NCI-H2196 treated with DMSO at 0.1 percent for 48 hours (cell line): ENCODE results near the gene F12.

Experiments used
- DNase-seq: peaks from one replicate; lab custom pipeline; 2025; ENCODE audit not compliant: unreplicated experiment; lab: John Stamatoyannopoulos, UW

F12 gene

DNA sequence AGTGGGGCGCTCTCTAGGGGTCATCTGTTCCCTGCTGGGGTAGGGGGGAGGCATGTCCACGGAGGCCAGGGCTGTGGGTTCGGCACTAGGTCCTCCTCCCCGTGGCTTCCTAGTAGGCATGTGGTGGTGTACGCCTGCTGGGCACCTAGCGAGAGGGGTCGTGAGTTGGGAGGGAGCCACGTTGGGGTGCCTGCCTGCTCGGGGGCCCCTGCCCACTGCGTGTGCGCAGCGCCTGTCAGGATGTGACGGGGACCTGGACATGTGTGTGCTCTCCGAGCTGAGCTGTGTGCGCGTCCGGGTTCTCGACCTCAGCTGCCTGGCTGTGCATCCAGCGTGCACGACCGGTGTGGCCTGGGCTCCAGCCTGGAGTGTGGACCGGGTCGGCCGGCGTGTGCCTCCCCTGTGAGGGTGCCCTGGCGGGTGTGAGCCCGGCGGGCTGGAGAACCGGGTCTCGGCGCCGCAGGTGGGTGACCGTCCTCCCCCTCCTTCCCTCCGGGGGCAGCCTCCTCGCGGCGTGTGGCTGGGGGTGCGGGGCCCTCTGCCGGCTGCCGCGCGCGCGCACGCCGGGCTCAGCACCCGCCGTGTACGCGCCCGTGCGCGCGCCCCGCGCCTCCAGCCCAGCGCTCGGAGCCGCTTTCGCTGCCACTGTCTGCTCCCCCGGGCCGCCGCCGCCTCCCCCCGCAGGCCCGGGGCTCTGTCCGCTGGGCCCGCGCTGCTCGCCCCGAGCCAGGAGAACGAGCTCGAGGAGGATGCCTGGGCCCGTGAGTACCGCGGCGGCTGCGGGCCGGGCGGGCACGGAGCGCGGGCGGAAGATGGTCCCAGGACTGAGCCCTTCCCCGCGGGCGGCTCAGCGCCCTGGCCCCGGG lies 37.1 kb upstream of the F12 start, which contains the start of gene PRR7:
PRR7 (plus strand) TSS at position 615 of the 866 bp plus-strand sequence. CDS start 8,254 bp downstream, outside the sequence.
- DNase-seq = peak; percentile 58

DNA sequence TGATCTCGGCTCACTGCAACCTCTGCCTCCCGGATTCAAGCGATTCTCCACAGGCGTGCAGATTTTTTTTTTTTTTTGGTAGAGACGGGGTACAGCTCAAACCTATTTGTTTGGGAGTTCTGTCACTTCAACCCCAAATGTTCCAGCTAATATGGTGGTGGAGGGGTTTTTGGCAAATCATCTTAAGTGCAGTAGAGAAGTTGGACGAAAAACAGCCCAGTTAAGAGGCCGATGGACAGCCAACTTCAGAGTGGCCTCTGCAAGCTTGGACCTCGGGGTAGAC lies 36.5 kb upstream of the F12 start:
- no peak for DNase-seq

DNA sequence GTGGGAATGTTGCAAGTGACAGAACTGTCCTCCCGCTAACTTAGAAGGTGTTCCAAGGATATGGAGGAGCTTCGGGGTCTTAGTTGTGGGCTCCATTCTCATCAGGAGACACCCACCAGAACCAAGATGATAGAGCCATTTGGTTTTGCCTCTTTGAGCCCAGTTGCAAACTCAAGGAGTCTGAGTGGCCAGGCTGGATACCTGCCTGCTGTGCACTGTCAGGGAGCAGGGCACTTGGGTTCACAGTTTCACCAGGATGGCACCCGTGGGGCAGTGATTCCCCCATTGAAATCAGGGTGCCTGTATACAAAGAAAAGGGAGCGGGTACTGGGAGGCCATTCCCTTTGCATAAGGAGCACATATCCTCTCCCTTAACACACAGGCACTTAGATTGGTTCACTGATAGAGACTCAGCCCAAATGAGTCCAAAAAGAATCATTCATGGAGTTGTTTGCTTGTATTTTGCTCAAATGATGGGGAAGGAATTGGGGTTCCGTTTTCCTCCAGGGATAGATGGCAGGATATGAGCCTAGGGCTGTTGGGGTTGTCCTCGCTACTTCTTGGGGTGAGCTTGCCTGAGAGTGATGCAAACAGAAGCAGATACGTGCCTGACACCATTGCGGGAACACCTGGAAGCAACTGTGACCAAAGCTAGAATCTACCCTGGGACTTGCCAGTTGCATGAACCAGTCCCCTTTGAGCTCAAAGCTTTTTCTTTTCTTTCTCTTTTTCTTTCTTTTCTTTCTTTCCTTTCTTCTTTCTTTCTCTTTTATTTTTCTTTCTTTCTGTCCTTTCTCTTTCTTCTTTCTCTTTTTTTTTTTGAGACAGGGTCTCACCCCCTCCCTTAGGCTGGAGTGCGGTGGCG lies 35.9 kb upstream of the F12 start:
- no peak for DNase-seq

DNA sequence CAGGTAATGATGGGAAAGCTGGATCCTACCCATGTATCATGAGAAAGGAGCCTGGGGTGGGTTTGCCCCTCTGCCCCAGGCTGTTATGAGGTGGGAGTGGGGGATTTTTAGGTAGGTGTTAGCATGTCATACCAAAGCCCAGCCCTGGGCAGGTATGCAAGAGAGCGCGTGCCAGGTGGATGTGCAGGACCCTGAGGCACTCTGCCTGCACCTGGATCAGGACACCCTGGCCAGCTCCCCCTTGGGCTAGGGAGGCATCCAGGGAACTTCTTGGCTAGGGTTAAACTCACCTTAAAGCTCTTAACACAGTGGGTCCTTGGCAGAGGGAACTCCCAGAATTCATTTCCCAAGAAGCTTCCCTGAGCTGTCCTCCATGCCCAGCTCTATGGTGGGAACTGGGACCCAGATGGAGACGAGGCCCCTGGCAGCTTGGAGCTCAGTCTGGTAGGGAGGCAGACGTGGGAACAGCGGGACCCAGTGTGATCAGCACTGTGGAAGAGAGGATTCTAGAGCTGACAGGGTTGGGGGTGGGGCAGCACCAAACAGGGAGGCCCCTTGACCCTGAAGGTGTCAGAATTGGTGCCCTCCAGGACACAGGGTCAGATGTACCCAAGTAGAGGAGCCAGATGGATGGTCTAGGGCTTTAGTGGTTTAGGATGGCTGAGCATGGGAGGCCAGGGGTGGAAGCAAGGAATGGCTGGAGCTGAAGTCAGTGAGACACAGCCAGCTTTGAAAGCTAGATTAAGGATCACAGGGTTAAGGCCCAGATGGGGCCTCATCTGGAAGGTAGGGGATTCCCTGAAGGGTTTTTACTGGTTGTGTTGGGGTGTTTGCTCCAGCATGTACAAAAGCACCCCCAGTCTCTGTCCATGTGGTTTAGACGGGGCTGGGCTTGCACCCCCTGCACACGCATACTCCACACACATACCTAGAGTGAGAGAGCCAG lies 35.0 kb upstream of the F12 start:
- no peak for DNase-seq

DNA sequence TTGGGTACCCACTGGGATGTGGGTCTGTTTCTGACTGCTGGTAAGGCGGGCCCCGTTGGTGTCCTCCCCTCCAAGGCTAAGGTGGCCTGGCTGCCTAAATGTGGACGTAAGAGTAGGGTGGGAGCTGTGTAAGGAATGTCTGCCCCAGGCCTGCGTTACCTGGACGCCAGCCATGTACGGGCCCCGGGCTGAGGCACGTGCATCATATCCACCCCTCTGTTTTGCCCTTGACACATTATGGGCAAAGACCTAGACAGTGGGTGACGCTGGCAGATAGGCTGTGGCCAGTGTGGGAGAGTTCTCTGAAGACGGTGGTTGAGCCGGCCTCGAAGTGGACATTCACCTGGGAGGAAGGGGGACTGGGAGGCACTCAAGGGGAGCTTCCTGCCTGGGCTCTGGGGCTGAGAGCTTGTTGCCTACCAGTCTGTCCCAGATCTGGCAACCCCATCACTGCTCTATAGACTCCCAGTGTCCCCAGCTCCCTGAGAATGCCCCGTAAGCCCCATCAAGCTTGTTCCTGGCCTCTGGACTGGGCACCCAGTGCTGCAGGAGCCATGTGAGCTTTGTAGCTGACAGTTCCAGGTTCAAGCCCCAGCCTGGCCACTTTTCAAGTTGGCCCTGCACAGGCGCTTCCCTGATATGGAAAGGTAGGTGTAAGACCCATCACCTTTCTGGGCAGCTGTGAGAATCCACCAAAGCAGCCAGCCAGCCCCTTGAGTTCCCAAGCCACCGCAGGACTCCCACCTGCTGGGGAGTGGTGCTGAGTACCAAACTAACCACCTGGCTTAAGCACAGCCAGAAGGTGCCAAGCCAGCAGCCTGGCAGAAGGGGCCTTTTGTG lies 34.0 kb upstream of the F12 start:
- no peak for DNase-seq

DNA sequence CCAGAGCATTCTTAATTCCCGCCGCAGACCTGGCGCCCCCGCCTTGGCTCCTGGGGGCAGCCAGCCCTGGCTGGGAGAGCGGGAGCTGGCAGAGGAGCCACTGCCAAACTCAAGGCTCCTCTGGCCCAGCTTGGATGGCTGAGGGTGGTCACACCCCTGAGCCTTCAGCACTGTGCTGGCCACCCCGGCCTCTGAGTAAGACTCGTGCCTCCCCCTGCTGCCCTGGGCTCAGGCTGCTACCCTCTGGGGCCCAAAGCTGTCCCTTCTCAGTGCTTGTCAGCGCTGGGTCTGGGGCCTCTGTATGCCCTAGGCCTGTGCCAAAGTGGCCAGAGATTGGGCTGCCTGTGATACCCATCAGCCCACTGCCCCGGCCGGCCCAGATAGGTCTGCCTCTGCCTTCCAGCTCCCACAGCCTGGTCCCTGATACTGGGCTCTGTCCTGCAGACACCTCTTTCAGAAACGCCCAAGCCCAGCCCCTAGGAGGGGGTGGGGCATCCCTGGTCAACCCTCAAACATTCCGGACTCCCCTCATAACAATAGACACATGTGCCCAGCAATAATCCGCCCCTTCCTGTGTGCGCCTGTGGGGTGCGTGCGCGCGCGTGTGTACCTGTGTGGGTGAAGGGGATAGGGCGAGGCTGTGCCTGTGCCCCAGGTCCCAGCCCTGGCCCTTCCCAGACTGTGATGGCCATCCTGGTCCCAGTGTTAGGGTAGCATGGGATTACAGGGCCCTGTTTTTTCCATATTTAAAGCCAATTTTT lies 32.9 kb upstream of the F12 start:
- DNase-seq = no peak

DNA sequence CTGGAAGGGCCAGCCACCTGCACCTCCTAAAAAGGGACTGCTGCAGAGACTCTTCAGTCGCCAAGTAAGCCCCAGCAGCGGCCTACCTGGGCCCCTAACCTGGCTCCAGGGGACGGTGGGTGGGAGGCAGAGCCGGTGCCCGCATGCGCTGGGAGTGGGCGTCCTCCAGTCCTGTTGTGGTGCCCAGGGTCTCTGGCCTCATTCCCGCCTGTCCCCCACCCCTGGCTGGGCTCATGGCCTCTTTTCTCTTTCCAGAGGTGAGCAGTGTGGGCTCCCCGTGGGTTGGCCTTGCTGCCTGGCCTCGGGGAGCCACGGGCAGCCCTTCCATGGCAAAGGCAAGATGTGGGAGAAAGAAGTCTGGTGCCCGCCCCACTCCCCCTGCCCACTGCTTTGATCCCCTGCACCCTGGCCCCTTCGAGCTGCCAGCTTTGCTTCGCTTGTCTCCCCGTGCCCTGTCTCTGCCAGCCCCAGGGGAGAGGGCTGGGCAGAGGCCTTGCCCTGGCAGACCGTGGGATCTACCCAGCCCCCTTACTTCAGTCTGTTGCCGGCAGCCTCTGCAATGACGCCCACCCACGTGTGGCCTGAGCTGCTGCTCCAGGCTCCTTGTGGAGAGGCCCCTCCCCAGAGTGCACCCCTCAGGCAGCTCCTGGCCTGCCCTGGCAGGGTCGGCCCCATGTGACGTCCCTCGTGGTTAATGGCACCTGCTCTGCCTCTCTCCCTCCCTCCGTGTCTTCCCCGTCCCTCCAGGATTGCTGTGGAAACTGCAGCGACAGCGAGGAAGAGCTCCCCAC lies 31.8 kb upstream of the F12 start:
- DNase-seq = no peak

DNA sequence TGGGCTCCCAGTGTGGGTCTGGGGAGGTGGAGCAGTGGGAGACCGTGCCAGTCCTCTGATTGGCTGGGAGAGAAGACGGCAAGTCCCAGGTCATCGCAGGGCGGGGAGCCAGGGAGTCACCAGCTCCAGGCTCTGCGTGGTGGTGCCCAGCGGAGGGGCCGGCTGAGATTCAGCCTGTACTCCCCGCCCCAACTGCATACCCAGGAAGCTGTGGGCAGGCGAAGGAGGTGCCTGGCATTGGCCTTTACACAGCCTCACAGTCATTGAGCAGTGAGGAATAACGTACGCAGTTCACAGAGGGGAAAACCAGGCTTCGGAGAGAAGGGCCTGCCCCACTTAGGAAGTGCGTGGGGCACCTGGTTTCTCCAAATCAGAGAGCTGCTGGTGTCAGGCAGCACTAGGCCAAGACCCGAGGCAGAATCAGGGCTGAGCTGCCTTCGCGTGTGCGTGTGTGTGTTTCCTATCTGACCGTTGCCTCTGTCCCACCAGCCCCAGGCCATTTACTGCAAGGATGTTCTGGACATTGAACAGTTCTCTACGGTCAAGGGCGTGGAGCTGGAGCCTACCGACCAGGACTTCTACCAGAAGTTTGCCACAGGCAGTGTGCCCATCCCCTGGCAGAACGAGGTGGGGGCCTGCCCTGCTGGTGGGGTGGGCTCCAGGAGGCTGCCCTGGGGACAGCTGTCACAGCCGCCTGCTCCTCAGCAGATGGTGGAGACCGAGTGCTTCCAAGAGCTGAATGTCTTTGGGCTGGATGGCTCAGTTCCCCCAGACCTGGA lies 31.0 kb upstream of the F12 start:
- DNase-seq = no peak

DNA sequence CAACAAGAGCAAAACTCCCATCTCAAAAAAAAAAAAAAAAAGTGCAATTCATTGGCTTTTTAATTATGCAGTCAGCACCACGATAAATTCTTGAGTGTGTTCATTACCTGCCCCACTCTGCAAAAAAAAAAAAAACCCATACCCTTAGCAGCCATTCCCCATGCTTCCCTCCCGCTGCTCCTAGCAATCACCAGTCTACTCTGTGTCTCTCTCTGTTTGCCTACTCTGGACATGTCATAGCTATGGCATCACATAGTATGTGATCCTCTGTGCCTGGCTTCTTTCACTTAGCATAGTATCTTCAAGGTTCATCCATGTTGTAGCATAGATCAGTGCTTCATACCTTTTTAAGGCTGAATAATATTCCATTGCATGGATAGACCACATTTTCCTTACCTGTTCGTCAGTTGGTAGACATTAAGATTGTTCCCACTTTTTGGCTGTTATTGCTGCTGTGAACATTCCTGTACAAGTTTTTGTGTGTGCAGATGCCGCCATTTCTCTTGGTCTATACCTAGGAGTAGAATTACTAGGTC lies 30.2 kb upstream of the F12 start:
- no peak for DNase-seq

DNA sequence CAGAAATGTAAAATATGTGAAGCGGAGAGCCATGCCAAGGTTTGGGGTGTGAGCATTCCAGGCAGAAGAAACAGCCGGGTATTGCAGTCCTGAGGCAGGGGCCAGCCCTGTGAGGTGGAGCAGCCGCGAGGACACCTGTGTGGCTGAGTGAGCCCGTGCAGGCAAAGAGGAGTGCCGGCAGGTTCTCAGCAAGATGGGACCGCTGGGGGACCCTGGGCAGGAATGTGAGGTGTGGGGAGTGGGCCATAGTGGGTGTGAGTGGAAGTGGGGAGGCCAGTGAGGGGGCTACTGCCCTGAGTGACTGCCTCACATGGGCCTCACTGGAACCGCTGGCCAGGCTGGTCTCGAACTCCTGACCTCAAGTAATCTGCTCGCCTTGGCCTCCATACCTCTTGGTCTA lies 29.1 kb upstream of the F12 start:
- no peak for DNase-seq

DNA sequence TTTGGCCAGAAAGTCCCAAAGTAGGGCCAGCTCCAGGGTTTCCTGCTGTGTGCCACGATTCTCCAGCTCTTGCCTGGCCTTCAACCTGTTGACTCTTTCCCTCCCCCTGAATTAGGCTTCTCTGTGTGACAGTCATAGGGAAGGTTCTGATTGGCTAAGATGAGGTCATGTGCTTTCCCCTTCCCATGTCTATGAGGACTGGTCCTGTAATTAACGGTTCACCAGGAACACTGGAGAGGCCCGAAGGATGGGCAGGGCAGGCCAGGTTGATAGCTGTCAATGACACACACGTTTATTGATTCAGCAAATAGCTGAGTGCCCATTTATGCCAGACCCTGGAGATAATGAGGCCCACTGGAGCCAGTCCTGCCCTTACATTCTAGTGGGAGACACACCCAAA lies 28.3 kb upstream of the F12 start:
- no peak for DNase-seq

DNA sequence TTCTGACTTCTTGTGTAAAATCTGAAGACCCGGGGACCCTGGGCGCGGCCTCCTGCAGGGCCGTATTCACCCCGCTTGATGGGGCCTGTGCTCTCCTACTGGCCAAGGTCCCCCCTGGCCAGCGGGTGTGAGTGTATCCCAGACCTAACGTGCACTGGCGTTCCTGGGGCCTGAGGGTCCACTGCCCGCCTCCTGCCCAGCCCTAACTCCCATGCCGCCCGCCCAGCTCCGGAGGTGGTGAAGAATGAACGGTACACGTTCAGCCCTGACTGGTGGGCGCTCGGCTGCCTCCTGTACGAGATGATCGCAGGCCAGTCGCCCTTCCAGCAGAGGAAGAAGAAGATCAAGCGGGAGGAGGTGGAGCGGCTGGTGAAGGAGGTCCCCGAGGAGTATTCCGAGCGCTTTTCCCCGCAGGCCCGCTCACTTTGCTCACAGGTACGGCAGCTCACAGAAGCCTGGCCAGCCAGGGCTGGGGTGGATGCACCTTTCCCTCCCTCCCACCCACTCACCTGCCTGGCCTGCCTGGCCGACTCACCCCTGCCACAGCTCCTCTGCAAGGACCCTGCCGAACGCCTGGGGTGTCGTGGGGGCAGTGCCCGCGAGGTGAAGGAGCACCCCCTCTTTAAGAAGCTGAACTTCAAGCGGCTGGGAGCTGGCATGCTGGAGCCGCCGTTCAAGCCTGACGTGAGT lies 26.6 kb upstream of the F12 start:
- DNase-seq = no peak

DNA sequence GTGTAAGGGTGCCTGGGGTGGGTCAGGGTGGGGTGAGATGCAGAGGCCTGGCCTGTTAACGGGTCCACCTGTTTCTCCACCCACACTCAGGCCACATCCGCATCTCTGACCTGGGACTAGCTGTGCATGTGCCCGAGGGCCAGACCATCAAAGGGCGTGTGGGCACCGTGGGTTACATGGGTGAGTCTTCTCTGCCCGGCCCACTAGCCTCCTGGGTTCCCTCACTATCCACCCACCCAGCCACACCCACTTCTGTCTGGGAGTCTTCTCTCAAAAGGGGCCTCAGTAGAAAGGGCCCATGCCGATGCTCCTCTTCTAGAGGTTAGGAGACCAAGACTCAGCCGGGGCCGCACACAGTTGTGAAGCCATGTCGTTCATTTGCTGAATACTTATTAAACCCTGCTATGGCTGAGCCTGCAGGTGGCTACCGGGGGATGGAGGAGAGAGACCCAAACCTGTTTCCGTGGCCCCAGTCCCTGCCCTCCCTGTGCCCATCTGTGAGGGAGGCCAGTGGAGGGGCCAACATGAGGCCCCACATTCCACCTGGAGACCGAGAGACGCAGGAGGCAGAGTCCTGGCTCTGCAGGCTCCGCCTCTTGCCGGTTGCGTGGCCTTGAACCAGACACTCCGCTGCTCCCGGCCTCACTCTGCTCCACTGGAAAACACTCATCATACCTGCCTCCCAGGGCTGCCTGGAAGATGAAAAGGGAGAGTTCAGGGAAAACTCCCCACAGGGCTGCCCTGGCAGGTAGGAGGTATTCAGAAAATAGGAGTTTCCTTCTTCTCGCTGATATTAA lies 25.8 kb upstream of the F12 start:
- no peak for DNase-seq

DNA sequence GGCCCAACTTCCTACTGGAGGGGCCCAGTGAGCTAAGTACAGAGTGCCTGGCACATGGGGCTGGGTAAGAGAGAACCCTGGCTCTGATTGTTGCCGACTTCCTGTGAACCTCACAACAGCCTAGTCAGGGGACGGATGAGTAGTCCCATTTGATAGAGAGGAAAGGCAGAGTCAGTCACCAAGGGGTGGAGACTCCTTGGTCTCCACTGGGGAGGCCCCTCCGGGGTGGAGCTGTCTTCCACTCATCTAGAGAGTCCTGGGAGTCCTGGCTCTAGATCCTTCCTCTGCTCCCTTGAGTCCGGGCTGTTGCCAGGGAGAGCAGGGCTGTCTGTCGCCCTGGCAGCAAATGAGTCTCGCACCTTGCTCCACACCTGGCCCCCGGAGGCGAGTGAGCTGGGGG lies 25.1 kb upstream of the F12 start:
- DNase-seq = no peak

DNA sequence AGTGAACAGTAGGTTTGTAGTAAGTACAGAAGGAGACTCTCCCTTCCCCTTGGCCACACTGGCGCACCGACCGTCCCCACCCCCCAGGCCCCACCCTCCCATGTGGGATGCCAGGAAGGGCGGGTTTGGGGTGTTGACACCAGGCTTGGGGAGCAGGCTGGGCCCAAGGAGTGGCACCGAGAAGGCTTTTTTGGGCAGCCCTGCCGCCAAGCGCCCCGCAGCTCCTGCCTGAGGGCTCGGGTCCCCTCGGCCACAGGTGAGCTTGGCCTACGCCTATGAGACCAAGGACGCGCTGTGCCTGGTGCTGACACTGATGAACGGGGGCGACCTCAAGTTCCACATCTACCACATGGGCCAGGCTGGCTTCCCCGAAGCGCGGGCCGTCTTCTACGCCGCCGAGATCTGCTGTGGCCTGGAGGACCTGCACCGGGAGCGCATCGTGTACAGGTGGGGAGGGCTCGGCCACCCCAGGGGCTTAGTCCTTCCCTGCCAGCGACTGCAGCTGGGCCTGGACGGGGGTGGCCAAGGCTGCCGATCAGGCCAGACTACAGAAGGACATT lies 24.4 kb upstream of the F12 start:
- no peak for DNase-seq
